Gastrocnemius medialis (tissue), 4 donors: ENCODE results near the gene FOXC2.

Experiments
- CTCF ChIP-seq, 5 experiments: fragments of 450-650 bp in 3 of 5; fragments of 200-600 bp in 2 of 5; sonication (generic) in 2 of 5; IDR thresholded peaks in 4 of 5; conservative IDR thresholded peaks in 1 of 5; 1 replicate in 4 of 5; 2 replicates in 1 of 5; pipeline ENCODE4 v1.5.1; 2016 to 2019; ENCODE audit warnings: antibody characterized with exemption in 5 of 5, mild to moderate bottlenecking in 3 of 5, moderate library complexity in 3 of 5
- POLR2A ChIP-seq, 2 donors: fragments of 450-650 bp; IDR thresholded peaks; one replicate each; pipeline ENCODE4 v1.6.1; 2017; ENCODE audit warnings: antibody characterized with exemption in 2 of 2, mild to moderate bottlenecking in 2 of 2, moderate library complexity in 2 of 2

- TF ChIP-seq CTCF (IDR thresholded peaks at IDR 0.05 in 4 of 5, conservative IDR thresholded peaks at IDR 0.05 in 1 of 5) (no peak), POLR2A (IDR thresholded peaks at IDR 0.05) (no peak)
These were observed 32.3 kb downstream of the FOXC2 start for GRCh38 chr16:86598607-86599565.
